Mesothelial cell of epicardium (in vitro differentiated cells): ENCODE measurements around the gene FRG2B. TPM values are rescaled to one million over a fixed set of nuclear protein-coding genes. Genes with fewer than 3 reads are reported as not detected.
"Not testable (repeated sequence)": the region's sequence is repeated elsewhere in the genome, so short reads cannot be mapped to it uniquely, and the experiment has no call there.

Source experiments
- DNase-seq, 2 experiments: peaks; one replicate each; pipeline ENCODE4 v3.0.0; 2021; ENCODE audit warnings: low spot score in 2 of 2; ENCODE audit not compliant: unreplicated experiment in 2 of 2
- H3K27ac Mint-ChIP-seq: 2 replicates; pipeline ENCODE4 v1.8.0; 2021; ENCODE audit warnings: mixed read lengths
- H3K27me3 Mint-ChIP-seq: 2 replicates; pipeline ENCODE4 v1.8.0; 2021; ENCODE audit warnings: low read depth, mixed read lengths
- H3K36me3 Mint-ChIP-seq: 2 replicates; pipeline ENCODE4 v1.8.0; 2021; ENCODE audit warnings: mixed read lengths
- H3K4me1 Mint-ChIP-seq: 2 replicates; pipeline ENCODE4 v1.8.0; 2021; ENCODE audit warnings: mixed read lengths
- H3K4me3 Mint-ChIP-seq: 2 replicates; pipeline ENCODE4 v1.8.0; 2021; ENCODE audit warnings: mild to moderate bottlenecking, moderate library complexity, mixed read lengths
- H3K9me3 Mint-ChIP-seq: 2 replicates; pipeline ENCODE4 v1.8.0; 2021; ENCODE audit warnings: mixed read lengths
- CTCF ChIP-seq: fragments of 200-600 bp; sonication (generic); IDR thresholded peaks from one replicate; pipeline ENCODE4 v1.5.0; 2021; ENCODE audit warnings: antibody characterized with exemption; ENCODE audit not compliant: unreplicated experiment
- total RNA-seq: library from RNA; stranded (reverse); gene quantifications from 3 replicates; pipeline ENCODE4 v1.2.1, GENCODE V29; 2021

FRG2B gene
- total RNA-seq, 1 donor from 2014 or later, result not detected

- TF ChIP-seq CTCF, result no peak
- no peak overlapping the region for H3K4me3 Mint-ChIP-seq
- H3K4me1 Mint-ChIP-seq, result no peaks in the 10 kb centered on the region
- H3K27me3 Mint-ChIP-seq, result no peaks in the 10 kb centered on the region
- H3K9me3 Mint-ChIP-seq, result peaks cover 57% of the 10 kb centered on the region
- no peak overlapping the region for H3K27ac Mint-ChIP-seq
- DNase-seq, result no peak
- H3K36me3 Mint-ChIP-seq, result peaks cover 2% of the 10 kb centered on the region
Measured at GRCh38 chr10:133590226-133590969, 36.2 kb downstream of the FRG2B start.

- H3K27me3 Mint-ChIP-seq, H3K4me3 Mint-ChIP-seq, DNase-seq, H3K27ac Mint-ChIP-seq, H3K4me1 Mint-ChIP-seq, H3K36me3 Mint-ChIP-seq: not testable (repeated sequence)
- H3K9me3 Mint-ChIP-seq, result peaks cover 21% of the 10 kb centered on the region
Measured at GRCh38 chr10:133577037-133577436, 49.6 kb downstream of the FRG2B start.

Other genes with a start within 250 kb of the FRG2B start
- gene PAOX, start 247.5 kb downstream of the FRG2B start, total RNA-seq, result 7.5 to 9.5 TPM (median 8.0 TPM) in 3 replicates
- 86.0 to 91.1 TPM (median 90.5 TPM) in 3 replicates for gene MTG1, start 232.6 kb downstream of the FRG2B start, total RNA-seq
- 0.50 to 0.69 TPM (median 0.55 TPM) in 3 replicates for gene SPRN, start 202.2 kb downstream of the FRG2B start, total RNA-seq
- 4.1 to 4.7 TPM (median 4.4 TPM) in 3 replicates for gene SCART1, start 172.8 kb downstream of the FRG2B start, total RNA-seq
- gene CYP2E1, start 99.4 kb downstream of the FRG2B start, total RNA-seq, result 2.1 to 3.5 TPM (median 2.8 TPM) in 3 replicates
- not detected in 3 replicates for gene SYCE1, start 61.2 kb downstream of the FRG2B start, total RNA-seq